Heart left ventricle (tissue), 13 donors: ENCODE results near the gene IMMP2L.

Source experiments
- CTCF ChIP-seq, 12 donors: fragments of 200-600 bp; sonication (generic) in 4 of 12; IDR thresholded peaks; one replicate each; pipeline versions ENCODE4 v1.5.0 to v1.8.0; 2018 to 2022; ENCODE audit warnings: antibody characterized with exemption in 12 of 12, mild to moderate bottlenecking in 5 of 12
- POLR2A ChIP-seq, 2 donors: fragments of 450-650 bp; IDR thresholded peaks; one replicate each; pipeline ENCODE4 v1.6.1; 2017; ENCODE audit warnings: antibody characterized with exemption in 2 of 2, mild to moderate bottlenecking in 2 of 2, moderate library complexity in 2 of 2
- donor health status: ischemic (EF 13 %, LVEDD 7.1; RV severe dilation, severe dysfunction).
- donor health status: DM: no; HTN: yes; CAD: no.
- donor health status: DM: no; HTN: no; CAD: no.
- donor health status: ischemic (EF 25% LVEDD 6.9; RV normal size, moderate dysfunction).
- donor health status: ischemic (EF 25% LVEDD 5.7; RV mildly dilated, moderate dysfunction).
- donor health status: ischemic (EF 35%, LVEDD 5.7; RV mildly dilated, moderate dysfunction).
- donor health status: nonischemic (EF 11% LVEDD 7.7; RV severe dilation, severe dysfunction).
- donor health status: DM: yes; HTN: yes; CAD: no.
- donor health status: PGD.
- donor health status: ischemic (EF 29% LVEDD 5.4; RV normal size, mild dysfunction).
- donor health status: nonischemic (EF 23%, LVEDD 6.1; RV moderate dilation, normal function).

DNA sequence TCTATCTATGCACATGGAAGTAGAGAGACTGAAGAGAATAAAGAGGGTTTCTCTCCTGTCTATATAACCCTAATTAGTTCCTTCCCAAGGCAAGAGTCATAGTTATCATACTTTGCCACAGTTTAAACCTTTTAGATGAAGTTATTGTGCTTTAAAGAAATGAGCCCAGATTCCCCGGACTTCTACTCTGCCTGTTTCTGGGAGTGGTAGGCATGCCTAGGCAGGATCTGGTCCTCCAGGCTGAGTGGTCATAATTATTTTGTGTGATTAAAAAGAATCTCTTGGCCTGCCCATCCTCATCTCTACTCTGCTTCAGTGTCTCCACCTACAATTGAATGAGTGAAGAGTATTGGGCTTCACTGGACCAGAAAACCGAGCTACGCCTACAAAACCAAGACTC lies 179.2 kb downstream of the IMMP2L start:
- TF ChIP-seq CTCF (IDR thresholded peaks at IDR 0.05) = no peak
- TF ChIP-seq POLR2A (IDR thresholded peaks at IDR 0.05) = no peak
